ENCODE results near the gene NKD2. TPM values are rescaled to one million over a fixed set of nuclear protein-coding genes. Genes with fewer than 3 reads are reported as not detected.

Gene NKD2
- total and polyA plus RNA-seq, 3 donors from 2014 or later, result 16.5 to 42.1 (median 31.6) TPM

GRCh38 chr5:1029945-1030625 lies 21.5 kb downstream of the NKD2 start:
- no peaks in the 10 kb centered on the region for H3K4me1 ChIP-seq
- no peaks in the 10 kb centered on the region for H3K36me3 ChIP-seq (ENCODE audit: low read depth, missing control alignments)
- no peaks in the 10 kb centered on the region for H3K27me3 ChIP-seq
- no peak overlapping the region for H3K27ac ChIP-seq
- TF ChIP-seq CTCF (IDR thresholded peaks at IDR 0.05) (no peak), POLR2A (IDR thresholded peaks at IDR 0.05) (no peak)
- H3K9me3 ChIP-seq, result no peaks in the 10 kb centered on the region
- WGBS, 2 donors, result 88 to 90% methylated on average over 8 to 10 of the region's 10 CpGs
- no peak overlapping the region for H3K4me3 ChIP-seq
- DNase-seq, result no peak
- intact Hi-C loops (cut with DNase I; ENCODE audit: low total_unique reads), result no loop called here

GRCh38 chr5:1030801-1031271 lies 22.2 kb downstream of the NKD2 start:
- no peaks in the 10 kb centered on the region for H3K9me3 ChIP-seq
- DNase-seq, result no peak
- H3K36me3 ChIP-seq (ENCODE audit: low read depth, missing control alignments), result no peaks in the 10 kb centered on the region
- TF ChIP-seq POLR2A (IDR thresholded peaks at IDR 0.05), result no peak
- no peak for TF ChIP-seq CTCF (IDR thresholded peaks at IDR 0.05)
- H3K4me3 ChIP-seq, result no peak overlapping the region
- no peaks in the 10 kb centered on the region for H3K27me3 ChIP-seq
- WGBS, 2 donors, result 83 to 96% methylated on average over 4 to 10 of the region's 10 CpGs
- no peak overlapping the region for H3K27ac ChIP-seq
- no peaks in the 10 kb centered on the region for H3K4me1 ChIP-seq
- intact Hi-C loops (cut with DNase I; ENCODE audit: low total_unique reads), result no loop called here

GRCh38 chr5:1031306-1031959 lies 22.8 kb downstream of the NKD2 start:
- intact Hi-C loops (cut with DNase I; ENCODE audit: low total_unique reads), result no loop called here
- WGBS, 2 donors, result 92 to 93% methylated on average over 6 to 17 of the region's 19 CpGs
- TF ChIP-seq POLR2A (IDR thresholded peaks at IDR 0.05) (no peak), CTCF (IDR thresholded peaks at IDR 0.05) (no peak)
- H3K4me1 ChIP-seq, result no peaks in the 10 kb centered on the region
- H3K9me3 ChIP-seq, result no peaks in the 10 kb centered on the region
- no peak overlapping the region for H3K27ac ChIP-seq
- H3K27me3 ChIP-seq, result no peaks in the 10 kb centered on the region
- H3K36me3 ChIP-seq (ENCODE audit: low read depth, missing control alignments), result no peaks in the 10 kb centered on the region
- H3K4me3 ChIP-seq, result no peak overlapping the region
- no peak for DNase-seq

GRCh38 chr5:1032011-1032410 lies 23.4 kb downstream of the NKD2 start:
- DNase-seq, result no peak
- intact Hi-C loops (cut with DNase I; ENCODE audit: low total_unique reads), result no loop called here
- Histone ChIP-seq H3K27me3 (no peaks in the 10 kb centered on the region), H3K4me1 (no peaks in the 10 kb centered on the region), H3K27ac (no peak overlapping the region), H3K9me3 (no peaks in the 10 kb centered on the region), H3K36me3 (ENCODE audit: low read depth, missing control alignments) (no peaks in the 10 kb centered on the region), H3K4me3 (no peak overlapping the region)
- 92 to 94% methylated on average over 13 to 16 of the region's 16 CpGs for WGBS, 2 donors
- TF ChIP-seq POLR2A (IDR thresholded peaks at IDR 0.05), result no peak
- no peak for TF ChIP-seq CTCF (IDR thresholded peaks at IDR 0.05)

Data from testis (tissue), 3 donors.